GM23338 (cell line): Measurements from ENCODE around the gene PHF21A. TPM values are rescaled to one million over a fixed set of nuclear protein-coding genes. Genes with fewer than 3 reads are reported as not detected.

ENCODE experiments used
- ATAC-seq: fragments of 200-7000 bp; cut with Tn5 transposase; 3 replicates; pipeline ENCODE4 v1.9.1; 2020
- DNase-seq: peaks from one replicate; pipeline ENCODE4 v3.0.0-alpha.2; 2015; ENCODE audit warnings: low spot score
- H2AFZ ChIP-seq: fragments of 200-600 bp; sonication (generic); 2 replicates; pipeline ENCODE4 v1.8.0; 2016; ENCODE audit warnings: antibody characterized with exemption, mild to moderate bottlenecking, moderate library complexity
- H3F3A ChIP-seq: fragments of 200-600 bp; sonication (generic); replicated peaks from 2 replicates; pipeline ENCODE4 v1.8.0; 2017; ENCODE audit warnings: antibody characterized with exemption, mixed run types, low read depth
- H3K27ac ChIP-seq: fragments of 200-600 bp; sonication (generic); 2 replicates; pipeline ENCODE4 v1.6.1; 2016; ENCODE audit warnings: low read depth
- H3K27me3 ChIP-seq: fragments of 200-600 bp; sonication (generic); 2 replicates; pipeline ENCODE4 v1.8.0; 2016; ENCODE audit warnings: mild to moderate bottlenecking, mixed run types, moderate library complexity; ENCODE audit not compliant: insufficient read depth
- H3K36me3 ChIP-seq: fragments of 200-600 bp; sonication (generic); 2 replicates; pipeline ENCODE4 v1.8.0; 2016; ENCODE audit warnings: mild to moderate bottlenecking; ENCODE audit not compliant: insufficient read depth
- H3K4me1 ChIP-seq: fragments of 200-600 bp; sonication (generic); 2 replicates; pipeline ENCODE4 v1.8.0; 2016; ENCODE audit warnings: mild to moderate bottlenecking, moderate library complexity; ENCODE audit not compliant: insufficient read depth
- H3K4me2 ChIP-seq: fragments of 200-600 bp; sonication (generic); 2 replicates; pipeline ENCODE4 v1.7.1; 2017; ENCODE audit warnings: mixed run types
- H3K4me3 ChIP-seq: fragments of 200-600 bp; sonication (generic); 2 replicates; pipeline ENCODE4 v1.6.1; 2016; ENCODE audit warnings: mixed run types
- H3K79me2 ChIP-seq: fragments of 200-600 bp; sonication (generic); replicated peaks from 2 replicates; pipeline ENCODE4 v1.8.0; 2017; ENCODE audit warnings: mild to moderate bottlenecking; ENCODE audit not compliant: insufficient read depth
- H3K9me2 ChIP-seq: fragments of 200-600 bp; sonication (generic); 2 replicates; pipeline ENCODE4 v1.8.0; 2017; ENCODE audit not compliant: insufficient read depth
- H4K20me1 ChIP-seq: fragments of 200-600 bp; sonication (generic); replicated peaks from 2 replicates; pipeline ENCODE4 v1.8.0; 2017; ENCODE audit warnings: mild to moderate bottlenecking; ENCODE audit not compliant: insufficient read depth
- H3K27ac Mint-ChIP-seq: 2 replicates; pipeline ENCODE4 v1.8.0; 2020; ENCODE audit warnings: inconsistent platforms, mild to moderate bottlenecking, moderate library complexity, mixed read lengths
- H3K27me3 Mint-ChIP-seq: 3 replicates; pipeline ENCODE4 v1.8.0; 2022; ENCODE audit warnings: low read depth, mild to moderate bottlenecking, moderate library complexity, mixed read lengths, inconsistent platforms; ENCODE audit not compliant: insufficient read depth, poor library complexity
- H3K36me3 Mint-ChIP-seq: 3 replicates; pipeline ENCODE4 v1.8.0; 2021; ENCODE audit warnings: low read depth, mild to moderate bottlenecking, inconsistent platforms, moderate library complexity, mixed read lengths
- H3K4me1 Mint-ChIP-seq: 3 replicates; pipeline ENCODE4 v1.8.0; 2020; ENCODE audit warnings: mild to moderate bottlenecking, inconsistent platforms, mixed read lengths
- H3K4me3 Mint-ChIP-seq: 3 replicates; pipeline ENCODE4 v1.8.0; 2021; ENCODE audit warnings: moderate library complexity, mild to moderate bottlenecking, inconsistent platforms, mixed read lengths
- H3K9me3 Mint-ChIP-seq: 3 replicates; pipeline ENCODE4 v1.8.0; 2020; ENCODE audit warnings: moderate library complexity, mild to moderate bottlenecking, inconsistent platforms, mixed read lengths
- CREB1 ChIP-seq: fragments of 250-450 bp; sonication (Bioruptor Pico); IDR thresholded peaks from 2 replicates; pipeline ENCODE4 v1.5.0; 2020; ENCODE audit warnings: low read depth, mild to moderate bottlenecking, moderate library complexity
- CTCF ChIP-seq, 2 experiments: fragments of 200-600 bp in 1 of 2; sonication (generic) in 1 of 2; conservative IDR thresholded peaks; 2 replicates each; pipeline versions ENCODE4 v1.5.1 to v1.6.1; 2016 to 2017; ENCODE audit warnings: antibody characterized with exemption in 2 of 2, low read depth in 2 of 2, mild to moderate bottlenecking in 2 of 2, moderate library complexity in 1 of 2
- EZH2 ChIP-seq: fragments of 200-600 bp; sonication (generic); IDR thresholded peaks from one replicate; pipeline ENCODE4 v1.8.0; 2017; ENCODE audit warnings: antibody characterized with exemption, mild to moderate bottlenecking, low read depth; ENCODE audit not compliant: unreplicated experiment
- EZH2phosphoT487 ChIP-seq: fragments of 200-600 bp; sonication (generic); IDR thresholded peaks from one replicate; pipeline ENCODE4 v1.8.1; 2018; ENCODE audit warnings: antibody characterized with exemption; ENCODE audit not compliant: unreplicated experiment
- JUNB ChIP-seq: IDR thresholded peaks from one replicate; pipeline ENCODE4 v1.6.1; 2016; ENCODE audit warnings: antibody characterized with exemption; ENCODE audit not compliant: unreplicated experiment
- STAT1 ChIP-seq: IDR thresholded peaks from one replicate; pipeline ENCODE4 v1.6.1; 2016; ENCODE audit warnings: antibody characterized with exemption; ENCODE audit not compliant: unreplicated experiment
- ZNF114 ChIP-seq: fragments of 250-450 bp; sonication (Bioruptor Pico); IDR thresholded peaks from 2 replicates; pipeline ENCODE4 v1.5.0; 2020; ENCODE audit warnings: mild to moderate bottlenecking, moderate library complexity
- polyA plus RNA-seq: library from polyadenylated mRNA; unstranded; fragments of >200 nt; fragmentation: Nextera tagmentation; extraction: Ambion mirVana; gene quantifications from 2 replicates; pipeline ENCODE4 v1.2.1, GENCODE V29; 2016
- total RNA-seq: library from RNA; depleted of rRNA; stranded (reverse); fragments of >200 nt; shearing (Covaris generic); gene quantifications from 2 replicates; pipeline ENCODE4 v1.2.3, GENCODE V29; 2014
- TF ChIP-seq, protein P1 (sequence below): IDR thresholded peaks from 2 replicates; pipeline ENCODE4 v1.6.1; 2016; ENCODE audit warnings: antibody characterized with exemption
- TF ChIP-seq, protein P2 (sequence below): IDR thresholded peaks from one replicate; pipeline ENCODE4 v1.6.1; 2018; ENCODE audit warnings: antibody characterized with exemption; ENCODE audit not compliant: unreplicated experiment

PHF21A gene
- total and polyA plus RNA-seq, 2 experiments from 2014 or later = 21.7 to 23.6 TPM

DNA sequence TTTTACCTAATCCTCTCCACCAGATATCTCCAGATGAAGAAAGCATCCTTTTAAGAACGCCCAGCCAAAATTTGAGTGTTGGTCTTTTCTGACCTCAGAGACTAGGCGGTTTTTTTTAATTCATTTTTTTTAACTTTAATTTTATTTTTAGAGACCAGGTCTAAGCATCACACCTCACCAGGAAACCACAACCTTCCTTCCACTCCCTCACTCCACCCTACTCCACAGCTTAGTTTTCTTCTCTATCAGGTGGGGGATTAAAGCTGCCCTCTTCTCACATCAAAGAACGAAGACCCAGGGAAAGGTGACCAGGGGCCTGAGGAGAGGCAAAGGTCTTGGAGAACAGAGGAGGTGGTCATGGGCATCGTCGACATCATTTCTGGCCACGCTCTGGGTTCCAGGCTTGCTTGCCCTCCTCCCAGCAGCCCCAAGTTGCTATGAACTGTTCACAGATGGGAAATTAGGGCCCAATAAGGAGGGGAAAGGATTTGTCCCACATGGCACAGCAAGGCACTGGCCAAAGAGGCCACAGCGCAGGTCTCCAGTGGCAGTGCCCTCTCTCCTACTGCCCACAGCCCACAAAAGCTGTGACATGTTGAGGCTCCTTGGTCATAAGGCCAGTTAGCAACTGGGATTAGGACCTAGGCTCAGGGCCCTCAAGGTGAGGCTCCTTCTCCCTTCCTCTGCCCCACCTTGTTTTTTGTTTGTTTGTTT, 202.1 kb downstream of the PHF21A start:
- Histone ChIP-seq H2AFZ (no peak overlapping the region), H3K27ac (no peak overlapping the region), H3F3A (peaks cover 23% of the 10 kb centered on the region), H3K4me2 (peak overlapping the region; percentile 93; the same call in 1 of the 2 replicates), H3K79me2 (peaks cover 18% of the 10 kb centered on the region), H3K4me3 (peak overlapping the region; percentile 95; the same call in 1 of the 2 replicates), H3K9me2 (no peaks in the 10 kb centered on the region), H3K27me3 (peaks cover 9% of the 10 kb centered on the region; the same call in 1 of the 2 replicates), H3K4me1 (peaks cover 38% of the 10 kb centered on the region), H4K20me1 (no peaks in the 10 kb centered on the region; the same call in none of the 2 replicates), H3K36me3 (no peaks in the 10 kb centered on the region)
- peak overlapping the region; percentile 96 for H3K4me3 Mint-ChIP-seq
- H3K36me3 Mint-ChIP-seq = peaks cover 5% of the 10 kb centered on the region
- H3K27me3 Mint-ChIP-seq = peaks cover 34% of the 10 kb centered on the region
- H3K4me1 Mint-ChIP-seq = peaks cover 30% of the 10 kb centered on the region
- DNase-seq (no peak), ATAC-seq (no peak)
- no peaks in the 10 kb centered on the region for H3K9me3 Mint-ChIP-seq
- H3K27ac Mint-ChIP-seq = peak overlapping the region; percentile 97; the same call in 1 of the 2 replicates
- no peak for TF ChIP-seq ZNF114 (CRISPR knock-in tag)
- no peak for TF ChIP-seq CREB1 (CRISPR knock-in tag)
- no peak for TF ChIP-seq JUNB
- TF ChIP-seq EZH2phosphoT487 = no peak
- TF ChIP-seq, protein P1, sequence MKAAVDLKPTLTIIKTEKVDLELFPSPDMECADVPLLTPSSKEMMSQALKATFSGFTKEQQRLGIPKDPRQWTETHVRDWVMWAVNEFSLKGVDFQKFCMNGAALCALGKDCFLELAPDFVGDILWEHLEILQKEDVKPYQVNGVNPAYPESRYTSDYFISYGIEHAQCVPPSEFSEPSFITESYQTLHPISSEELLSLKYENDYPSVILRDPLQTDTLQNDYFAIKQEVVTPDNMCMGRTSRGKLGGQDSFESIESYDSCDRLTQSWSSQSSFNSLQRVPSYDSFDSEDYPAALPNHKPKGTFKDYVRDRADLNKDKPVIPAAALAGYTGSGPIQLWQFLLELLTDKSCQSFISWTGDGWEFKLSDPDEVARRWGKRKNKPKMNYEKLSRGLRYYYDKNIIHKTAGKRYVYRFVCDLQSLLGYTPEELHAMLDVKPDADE = no peak
- no peak for TF ChIP-seq CTCF (conservative IDR thresholded peaks at IDR 0.05; ENCODE audit: low read depth in 2 of 2)
- TF ChIP-seq STAT1 = no peak
- no peak for TF ChIP-seq EZH2
- TF ChIP-seq, protein P2, sequence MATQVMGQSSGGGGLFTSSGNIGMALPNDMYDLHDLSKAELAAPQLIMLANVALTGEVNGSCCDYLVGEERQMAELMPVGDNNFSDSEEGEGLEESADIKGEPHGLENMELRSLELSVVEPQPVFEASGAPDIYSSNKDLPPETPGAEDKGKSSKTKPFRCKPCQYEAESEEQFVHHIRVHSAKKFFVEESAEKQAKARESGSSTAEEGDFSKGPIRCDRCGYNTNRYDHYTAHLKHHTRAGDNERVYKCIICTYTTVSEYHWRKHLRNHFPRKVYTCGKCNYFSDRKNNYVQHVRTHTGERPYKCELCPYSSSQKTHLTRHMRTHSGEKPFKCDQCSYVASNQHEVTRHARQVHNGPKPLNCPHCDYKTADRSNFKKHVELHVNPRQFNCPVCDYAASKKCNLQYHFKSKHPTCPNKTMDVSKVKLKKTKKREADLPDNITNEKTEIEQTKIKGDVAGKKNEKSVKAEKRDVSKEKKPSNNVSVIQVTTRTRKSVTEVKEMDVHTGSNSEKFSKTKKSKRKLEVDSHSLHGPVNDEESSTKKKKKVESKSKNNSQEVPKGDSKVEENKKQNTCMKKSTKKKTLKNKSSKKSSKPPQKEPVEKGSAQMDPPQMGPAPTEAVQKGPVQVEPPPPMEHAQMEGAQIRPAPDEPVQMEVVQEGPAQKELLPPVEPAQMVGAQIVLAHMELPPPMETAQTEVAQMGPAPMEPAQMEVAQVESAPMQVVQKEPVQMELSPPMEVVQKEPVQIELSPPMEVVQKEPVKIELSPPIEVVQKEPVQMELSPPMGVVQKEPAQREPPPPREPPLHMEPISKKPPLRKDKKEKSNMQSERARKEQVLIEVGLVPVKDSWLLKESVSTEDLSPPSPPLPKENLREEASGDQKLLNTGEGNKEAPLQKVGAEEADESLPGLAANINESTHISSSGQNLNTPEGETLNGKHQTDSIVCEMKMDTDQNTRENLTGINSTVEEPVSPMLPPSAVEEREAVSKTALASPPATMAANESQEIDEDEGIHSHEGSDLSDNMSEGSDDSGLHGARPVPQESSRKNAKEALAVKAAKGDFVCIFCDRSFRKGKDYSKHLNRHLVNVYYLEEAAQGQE = no peak
